ENCODE results near the gene CORO2B. TPM values are rescaled to one million over a fixed set of nuclear protein-coding genes. Genes with fewer than 3 reads are reported as not detected.

Gene CORO2B
- total RNA-seq, 1 experiment from 2014 or later: 3.8 TPM

- Histone ChIP-seq H3K4me3 (ENCODE audit: low read depth, low read length, poor library complexity, severe bottlenecking) (no peak overlapping the region), H3K27me3 (replicated peaks; ENCODE audit: insufficient read depth, low read depth, low read length, poor library complexity) (no peaks in the 10 kb centered on the region), H3K4me1 (ENCODE audit: insufficient read depth, low read length, poor library complexity, severe bottlenecking) (peaks cover 14% of the 10 kb centered on the region), H3K27ac (ENCODE audit: low read depth, low read length, poor library complexity, severe bottlenecking) (no peak overlapping the region), H3K36me3 (ENCODE audit: insufficient read depth, low read length, poor library complexity, severe bottlenecking) (no peaks in the 10 kb centered on the region), H3K9me3 (ENCODE audit: low read depth, low read length, poor library complexity, severe bottlenecking) (no peaks in the 10 kb centered on the region)
- no TSS peak for BruUV-seq (replicated peaks)
- ChIA-PET CTCF (interaction anchor here (0.6 kb wide), 1 partner anchor 281 kb away, joined by 3 read pairs; no protein-coding TSS in a partner anchor), POLR2A (ENCODE audit: low non-redundant PET) (no interaction called here)
- TF ChIP-seq EZH2 (IDR thresholded peaks at IDR 0.05; ENCODE audit: borderline replicate concordance, low read depth, low read length, poor library complexity, severe bottlenecking): no peak
- TF ChIP-seq, protein P1, sequence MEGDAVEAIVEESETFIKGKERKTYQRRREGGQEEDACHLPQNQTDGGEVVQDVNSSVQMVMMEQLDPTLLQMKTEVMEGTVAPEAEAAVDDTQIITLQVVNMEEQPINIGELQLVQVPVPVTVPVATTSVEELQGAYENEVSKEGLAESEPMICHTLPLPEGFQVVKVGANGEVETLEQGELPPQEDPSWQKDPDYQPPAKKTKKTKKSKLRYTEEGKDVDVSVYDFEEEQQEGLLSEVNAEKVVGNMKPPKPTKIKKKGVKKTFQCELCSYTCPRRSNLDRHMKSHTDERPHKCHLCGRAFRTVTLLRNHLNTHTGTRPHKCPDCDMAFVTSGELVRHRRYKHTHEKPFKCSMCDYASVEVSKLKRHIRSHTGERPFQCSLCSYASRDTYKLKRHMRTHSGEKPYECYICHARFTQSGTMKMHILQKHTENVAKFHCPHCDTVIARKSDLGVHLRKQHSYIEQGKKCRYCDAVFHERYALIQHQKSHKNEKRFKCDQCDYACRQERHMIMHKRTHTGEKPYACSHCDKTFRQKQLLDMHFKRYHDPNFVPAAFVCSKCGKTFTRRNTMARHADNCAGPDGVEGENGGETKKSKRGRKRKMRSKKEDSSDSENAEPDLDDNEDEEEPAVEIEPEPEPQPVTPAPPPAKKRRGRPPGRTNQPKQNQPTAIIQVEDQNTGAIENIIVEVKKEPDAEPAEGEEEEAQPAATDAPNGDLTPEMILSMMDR (conservative IDR thresholded peaks at IDR 0.05; ENCODE audit: low read depth, low read length): 0 out of 2 replicates have a peak, but pooled peaks have one; percentile 24
- intact Hi-C loops (cut with micrococcal nuclease; ENCODE audit: unreplicated experiment): no loop called here
- DNase-seq (ENCODE audit: low spot score): peak; percentile 58
Observed at GRCh38 chr15:68644083-68644904, 65.5 kb downstream of the CORO2B start.

DNA sequence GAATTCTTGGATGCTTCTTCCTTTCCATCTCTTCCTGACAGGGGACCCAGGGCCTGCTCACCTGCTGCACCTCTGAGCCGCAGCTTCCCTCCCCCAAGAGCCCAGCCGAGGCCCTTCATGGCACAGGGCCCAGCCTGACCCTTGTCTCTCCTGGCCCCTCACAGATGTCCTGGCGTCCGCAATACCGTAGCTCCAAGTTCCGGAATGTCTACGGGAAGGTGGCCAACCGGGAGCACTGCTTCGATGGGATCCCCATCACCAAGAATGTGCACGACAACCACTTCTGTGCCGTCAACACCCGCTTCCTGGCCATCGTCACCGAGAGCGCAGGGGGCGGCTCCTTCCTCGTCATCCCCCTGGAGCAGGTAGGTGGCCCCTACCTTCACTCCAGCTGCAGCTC lies 66.2 kb downstream of the CORO2B start:
- no peak overlapping the region for H3K4me3 ChIP-seq (ENCODE audit: low read depth, low read length, poor library complexity, severe bottlenecking)
- no peak for DNase-seq (ENCODE audit: low spot score)
- H3K27ac ChIP-seq (ENCODE audit: low read depth, low read length, poor library complexity, severe bottlenecking): no peak overlapping the region
- no peaks in the 10 kb centered on the region for H3K27me3 ChIP-seq (replicated peaks; ENCODE audit: insufficient read depth, low read depth, low read length, poor library complexity)
- no peaks in the 10 kb centered on the region for H3K36me3 ChIP-seq (ENCODE audit: insufficient read depth, low read length, poor library complexity, severe bottlenecking)
- H3K4me1 ChIP-seq (ENCODE audit: insufficient read depth, low read length, poor library complexity, severe bottlenecking): peaks cover 14% of the 10 kb centered on the region
- intact Hi-C loops (cut with micrococcal nuclease; ENCODE audit: unreplicated experiment): no loop called here
- POLR2A ChIA-PET (ENCODE audit: low non-redundant PET): no interaction called here
- CTCF ChIA-PET: no interaction called here
- H3K9me3 ChIP-seq (ENCODE audit: low read depth, low read length, poor library complexity, severe bottlenecking): no peaks in the 10 kb centered on the region
- no peak for TF ChIP-seq EZH2 (IDR thresholded peaks at IDR 0.05; ENCODE audit: borderline replicate concordance, low read depth, low read length, poor library complexity, severe bottlenecking)
- TF ChIP-seq, protein P1 (conservative IDR thresholded peaks at IDR 0.05; ENCODE audit: low read depth, low read length): no peak
- no TSS peak for BruUV-seq (replicated peaks)

- no TSS peak for BruUV-seq (replicated peaks)
- TF ChIP-seq EZH2 (IDR thresholded peaks at IDR 0.05; ENCODE audit: borderline replicate concordance, low read depth, low read length, poor library complexity, severe bottlenecking): no peak
- CTCF ChIA-PET: no interaction called here
- Histone ChIP-seq H3K4me1 (ENCODE audit: insufficient read depth, low read length, poor library complexity, severe bottlenecking) (peaks cover 18% of the 10 kb centered on the region), H3K27me3 (replicated peaks; ENCODE audit: insufficient read depth, low read depth, low read length, poor library complexity) (no peaks in the 10 kb centered on the region), H3K4me3 (ENCODE audit: low read depth, low read length, poor library complexity, severe bottlenecking) (no peak overlapping the region), H3K27ac (ENCODE audit: low read depth, low read length, poor library complexity, severe bottlenecking) (no peak overlapping the region), H3K9me3 (ENCODE audit: low read depth, low read length, poor library complexity, severe bottlenecking) (no peaks in the 10 kb centered on the region), H3K36me3 (ENCODE audit: insufficient read depth, low read length, poor library complexity, severe bottlenecking) (no peaks in the 10 kb centered on the region)
- POLR2A ChIA-PET (ENCODE audit: low non-redundant PET): no interaction called here
- peak; percentile 33 for DNase-seq (ENCODE audit: low spot score)
- intact Hi-C loops (cut with micrococcal nuclease; ENCODE audit: unreplicated experiment): no loop called here
Observed at GRCh38 chr15:68646156-68646555, 67.4 kb downstream of the CORO2B start.

All from A673 (cell line).